AG04449 (cell line): ENCODE measurements around the gene DNAJB9.
A peak's percentile ranks its signal among the peaks of the same experiment; 100 is the strongest.

Source experiments
- CTCF ChIA-PET: fragments of 350-600 bp; formaldehyde crosslinking; extraction: SDS; loops from one replicate; lab custom pipeline; 2021; ENCODE audit warnings: antibody characterized with exemption; lab: Yijun Ruan, JAX
- POLR2A ChIA-PET: fragments of 400-600, 350-600 bp; formaldehyde crosslinking; extraction: SDS; loops from one replicate; lab custom pipeline; 2020; ENCODE audit warnings: antibody characterized with exemption, inconsistent platforms; lab: Yijun Ruan, JAX
- DNase-seq: peaks from one replicate; pipeline ENCODE4 v3.0.0-alpha.2; 2010; ENCODE audit warnings: low read depth, low spot score
- H3K4me3 ChIP-seq: 2 replicates; pipeline ENCODE4 v1.5.1; 2011; ENCODE audit warnings: low read depth, mild to moderate bottlenecking, control low read depth, low read length
- CTCF ChIP-seq: IDR thresholded peaks from one replicate; pipeline ENCODE4 v1.5.1; 2011; ENCODE audit warnings: mild to moderate bottlenecking, moderate library complexity, low read length, control low read depth, inconsistent platforms; ENCODE audit not compliant: insufficient read depth; ENCODE audit errors: missing control alignments

Gene DNAJB9

GRCh38 chr7:108569381-108570145, at the start of gene DNAJB9, which contains the start of gene THAP5:
DNAJB9 (plus strand) TSS chr7:108569874; CDS start chr7:108571727, 1,853 bp downstream.
THAP5 (minus strand) TSS chr7:108569706; CDS start chr7:108569569, 137 bp downstream.
- H3K4me3 ChIP-seq = peak within 1 kb of the TSS; percentile 89
- peak; percentile 97 for DNase-seq
- ChIA-PET POLR2A (interaction anchor here (0.6 to 2.2 kb wide), 3 partner anchors 9 to 44 kb away, joined by 3 to 11 read pairs (median 6); partner anchors contain the start of gene PNPLA8), CTCF (interaction anchor here (0.7 kb wide), 1 partner anchor 8 kb away, joined by 3 read pairs; no protein-coding TSS in a partner anchor)
- TF ChIP-seq CTCF = no peak

- H3K4me3 ChIP-seq = no peak overlapping the region
- DNase-seq = no peak
- no peak for TF ChIP-seq CTCF
- POLR2A ChIA-PET = no interaction called here
- CTCF ChIA-PET = no interaction called here
Observed at GRCh38 chr7:108522780-108523179, 46.9 kb upstream of the DNAJB9 start.

- POLR2A ChIA-PET = interaction anchor here (0.7 to 1.5 kb wide), 4 partner anchors 8 to 46 kb away, joined by 3 to 11 read pairs (median 4); partner anchors contain the start of genes DNAJB9 and THAP5
Observed at GRCh38 chr7:108525327-108525984, 44.2 kb upstream of the DNAJB9 start.

GRCh38 chr7:108525985-108526767, 43.5 kb upstream of the DNAJB9 start, which contains the start of gene PNPLA8:
PNPLA8 (minus strand) TSS chr7:108526135; CDS start chr7:108515491, 10,644 bp downstream.
- ChIA-PET CTCF (interaction anchor here (1.4 to 3.1 kb wide), 3 partner anchors 11 to 28 kb away, joined by 3 to 14 read pairs (median 5); no protein-coding TSS in a partner anchor), POLR2A (interaction anchor here (0.6 to 1.5 kb wide), 5 partner anchors 9 to 129 kb away, joined by 3 to 11 read pairs (median 3); partner anchors contain the start of genes DNAJB9 and THAP5)
- peak; percentile 97 for DNase-seq
- TF ChIP-seq CTCF = no peak
- peak within 1 kb of the TSS; percentile 88 for H3K4me3 ChIP-seq

More at GRCh38 chr7:108525327-108525984, 44.2 kb upstream of the DNAJB9 start:
- CTCF ChIA-PET = interaction anchor here (1.4 to 3.1 kb wide), 3 partner anchors 11 to 28 kb away, joined by 3 to 14 read pairs (median 5); no protein-coding TSS in a partner anchor
- TF ChIP-seq CTCF = no peak
- H3K4me3 ChIP-seq = peak overlapping the region; percentile 88
- DNase-seq = no peak

GRCh38 chr7:108526768-108527017, 43.0 kb upstream of the DNAJB9 start:
- H3K4me3 ChIP-seq = peak overlapping the region; percentile 88
- CTCF ChIA-PET = interaction anchor here (3.1 kb wide), 1 partner anchor 29 kb away, joined by 14 read pairs; no protein-coding TSS in a partner anchor
- POLR2A ChIA-PET = interaction anchor here (0.6 kb wide), 1 partner anchor 130 kb away, joined by 3 read pairs; no protein-coding TSS in a partner anchor
- no peak for DNase-seq
- TF ChIP-seq CTCF = no peak
